HepG2 (cell line): ENCODE measurements around the gene DRD3. TPM values are rescaled to one million over a fixed set of nuclear protein-coding genes. Genes with fewer than 3 reads are reported as not detected.

ENCODE experiments used
- ATAC-seq: fragments of 200-7000 bp; cut with Tn5 transposase; 3 replicates; pipeline ENCODE4 v1.9.1; 2020; ENCODE audit warnings: mild to moderate bottlenecking, moderate library complexity
- BruUV-seq: library from RNA; stranded (reverse); fragments of 400-500 nt; replicated peaks from 2 replicates; lab custom pipeline; 2021; lab: Mats Ljungman, UMichigan
- CTCF ChIA-PET: fragments of 300-600 bp; formaldehyde crosslinking; extraction: SDS; loops from one replicate; lab custom pipeline; 2021; ENCODE audit warnings: low total read pairs, inconsistent platforms, low intra/inter-chr PET ratio; lab: Yijun Ruan, JAX
- POLR2A ChIA-PET: fragments of 350-600 bp; sonication (Branson Sonifier 250); formaldehyde crosslinking; loops from one replicate; lab custom pipeline; 2020; ENCODE audit warnings: antibody characterized with exemption, inconsistent platforms; lab: Yijun Ruan, JAX
- DNase-seq: peaks from one replicate; pipeline ENCODE4 v3.0.0-alpha.2; 2015; ENCODE audit warnings: low spot score
- FAIRE-seq: peaks from 3 replicates; lab custom pipeline; 2011; peaks lifted over from hg19 to GRCh38; lab: Jason Lieb, UNC
- H2AFZ ChIP-seq: one replicate; pipeline ENCODE4 v1.6.1; 2011; ENCODE audit warnings: low read length, inconsistent platforms
- H3K27ac ChIP-seq: fragments of 300-600 bp; 3 replicates; pipeline ENCODE4 v1.8.0; 2011; ENCODE audit warnings: mixed run types, mild to moderate bottlenecking, mixed read lengths, low read length, inconsistent platforms; ENCODE audit not compliant: insufficient read depth; ENCODE audit errors: extremely low read length
- H3K27me3 ChIP-seq, 2 experiments: fragments of 200-600 bp in 1 of 2; 2 replicates in 1 of 2; 3 replicates in 1 of 2; pipeline versions ENCODE4 v1.6.0 to v1.8.0; 2011; ENCODE audit warnings: low read length in 2 of 2, mild to moderate bottlenecking in 2 of 2, moderate library complexity in 2 of 2, inconsistent platforms in 1 of 2; ENCODE audit not compliant: insufficient read depth in 2 of 2, control insufficient read depth in 1 of 2
- H3K36me3 ChIP-seq, 2 experiments: fragments of 200-600 bp in 1 of 2; replicated peaks in 1 of 2; 2 replicates in 1 of 2; 3 replicates in 1 of 2; pipeline versions ENCODE4 v1.5.1 to v1.8.0; 2011; ENCODE audit warnings: low read length in 2 of 2, inconsistent platforms in 1 of 2; ENCODE audit not compliant: insufficient read depth in 2 of 2, control insufficient read depth in 1 of 2
- H3K4me1 ChIP-seq: 2 replicates; pipeline ENCODE4 v1.5.1; 2012; ENCODE audit warnings: low read length, inconsistent platforms; ENCODE audit not compliant: insufficient read depth
- H3K4me2 ChIP-seq: 2 replicates; pipeline ENCODE4 v1.6.0; 2011; ENCODE audit warnings: low read depth, low read length, inconsistent platforms
- H3K4me3 ChIP-seq, 3 experiments: fragments of 200-600 bp in 1 of 3; sonication (generic), shearing (Covaris generic) in 1 of 3; replicated peaks in 1 of 3; 2 replicates each; pipeline ENCODE4 v1.5.1; 2011 to 2016; ENCODE audit warnings: low read length in 3 of 3, inconsistent platforms in 2 of 3, low read depth in 2 of 3, mild to moderate bottlenecking in 2 of 3, control low read depth in 1 of 3, mixed read lengths in 1 of 3; ENCODE audit not compliant: insufficient read depth in 1 of 3
- H3K79me2 ChIP-seq: one replicate; pipeline ENCODE4 v1.6.1; 2011; ENCODE audit warnings: low read length, inconsistent platforms; ENCODE audit not compliant: insufficient read depth
- H3K9ac ChIP-seq: 2 replicates; pipeline ENCODE4 v1.6.0; 2011; ENCODE audit warnings: mild to moderate bottlenecking, low read depth, low read length, inconsistent platforms; ENCODE audit not compliant: insufficient read depth
- H3K9me3 ChIP-seq: 2 replicates; pipeline ENCODE4 v1.5.1; 2012; ENCODE audit warnings: mild to moderate bottlenecking, low read length
- H4K20me1 ChIP-seq: 2 replicates; pipeline ENCODE4 v1.6.0; 2011; ENCODE audit warnings: inconsistent platforms, mild to moderate bottlenecking, low read length, moderate library complexity; ENCODE audit not compliant: insufficient read depth
- AHDC1 ChIP-seq: sonication (generic); formaldehyde crosslinking; IDR thresholded peaks from 2 replicates; pipeline ENCODE4 v1.5.1; 2020; ENCODE audit warnings: mild to moderate bottlenecking, missing genetic modification reagents, borderline replicate concordance
- ATF7 ChIP-seq, 2 experiments: fragments of 450-650 bp in 1 of 2; sonication (generic) in 1 of 2; formaldehyde crosslinking in 1 of 2; IDR thresholded peaks; 2 replicates each; pipeline versions ENCODE4 v1.4.0 to v1.6.1; 2016 to 2020; ENCODE audit warnings: antibody characterized with exemption in 1 of 2, mild to moderate bottlenecking in 1 of 2, missing genetic modification reagents in 1 of 2
- MEIS2 ChIP-seq: sonication (generic); formaldehyde crosslinking; IDR thresholded peaks from 2 replicates; pipeline ENCODE4 v1.9.0; 2021; ENCODE audit warnings: mild to moderate bottlenecking, missing genetic modification reagents
- NR2F2 ChIP-seq: IDR thresholded peaks from 2 replicates; pipeline ENCODE4 v1.6.1; 2012; ENCODE audit warnings: low read depth, inconsistent platforms, borderline replicate concordance
- SKI ChIP-seq: fragments of 450-650 bp; IDR thresholded peaks from one replicate; pipeline ENCODE4 v1.6.1; 2018; ENCODE audit warnings: mild to moderate bottlenecking; ENCODE audit not compliant: partially characterized antibody
- ZBTB42 ChIP-seq: sonication (generic); formaldehyde crosslinking; IDR thresholded peaks from 2 replicates; pipeline ENCODE4 v1.5.0; 2020; ENCODE audit warnings: mild to moderate bottlenecking, missing genetic modification reagents
- ZNF546 ChIP-seq: sonication (generic); formaldehyde crosslinking; conservative IDR thresholded peaks from 2 replicates; pipeline ENCODE4 v1.8.1; 2023; ENCODE audit warnings: mild to moderate bottlenecking, missing genetic modification reagents
- ZNF629 ChIP-seq: sonication (generic); formaldehyde crosslinking; conservative IDR thresholded peaks from 2 replicates; pipeline ENCODE4 v1.5.0; 2020; ENCODE audit warnings: missing genetic modification reagents
- WGBS: methylation state at CpG from one replicate; pipeline ENCODE4 v1.1.6; 2017; ENCODE audit warnings: low lambda C conversion rate; 5-methylcytosine and 5-hydroxymethylcytosine counted together
- in situ Hi-C: cut with HindIII; loops from 2 replicates; pipeline ENCODE4 v1.10.0; 2017; ENCODE audit warnings: low pct_unique_long_range_greater_than_20kb; ENCODE audit not compliant: extremely low pct_ligation_motif_present
- intact Hi-C: fragments of 100-400 bp; cut with micrococcal nuclease; formaldehyde crosslinking; loops from one replicate; pipeline ENCODE4 v1.10.0; 2022; ENCODE audit not compliant: unreplicated experiment
- polyA plus RNA-seq, 8 experiments: library from polyadenylated mRNA; depleted of rRNA in 3 of 8; stranded (reverse) in 7 of 8; unstranded in 1 of 8; fragments of >200 nt; fragmentation: Illumina TruSeq in 4 of 8; extraction: Trizol in 4 of 8; gene quantifications; 2 replicates each; pipeline versions ENCODE4 v1.2.1 to v1.2.3, GENCODE V29; 2011 to 2016; ENCODE audit warnings: low read depth in 4 of 8, missing spikeins in 1 of 8, mixed read lengths in 1 of 8; ENCODE audit not compliant: insufficient read depth in 1 of 8
- total RNA-seq, 5 experiments: library from RNA; depleted of rRNA; stranded (reverse); fragments of >200 nt; fragmentation: Illumina TruSeq; extraction: Trizol; gene quantifications; 2 replicates each; pipeline ENCODE4 v1.2.3, GENCODE V29; 2016; ENCODE audit warnings: low read depth in 1 of 5
- TF ChIP-seq, protein P1 (sequence below): sonication (generic); formaldehyde crosslinking; IDR thresholded peaks from 2 replicates; pipeline ENCODE4 v1.5.0; 2020; ENCODE audit warnings: missing genetic modification reagents, mild to moderate bottlenecking, borderline replicate concordance
- TF ChIP-seq, protein P2 (sequence below): sonication (generic); formaldehyde crosslinking; IDR thresholded peaks from one replicate; pipeline ENCODE4 v1.5.1; 2020; ENCODE audit warnings: mild to moderate bottlenecking, missing genetic modification reagents; ENCODE audit errors: not compliant biosample characterization

Gene DRD3
- total and polyA plus RNA-seq, 2 of the 13 experiments (the other 11 are each of a cell fraction or from before 2014, with no cell fraction given), result not detected

GRCh38 chr3:114119776-114120175 is 59.1 kb downstream of the DRD3 start:
- Histone ChIP-seq H3K36me3 (no peaks in the 10 kb centered on the region), H3K4me2 (no peak overlapping the region), H3K27ac (no peak overlapping the region), H3K27me3 (peaks cover 0 to 4% of the 10 kb centered on the region in 2 experiments; a peak in 2 of 5 replicates), H4K20me1 (no peaks in the 10 kb centered on the region), H3K4me1 (no peaks in the 10 kb centered on the region), H3K9ac (no peak overlapping the region), H3K9me3 (no peaks in the 10 kb centered on the region), H3K79me2 (no peaks in the 10 kb centered on the region), H3K4me3 (no peak overlapping the region), H2AFZ (no peak overlapping the region)
- POLR2A ChIA-PET, result no interaction called here
- BruUV-seq, result no TSS peak
- WGBS, result 0% methylated on average over 1 of the region's 1 CpG
- intact Hi-C loops, result no loop called here
- DNase-seq, result no peak
- in situ Hi-C loops, result no loop called here
- no peak for FAIRE-seq
- no peak for ATAC-seq
- CTCF ChIA-PET, result no interaction called here
- TF ChIP-seq AHDC1 (CRISPR knock-in tag) (no peak), ZNF546 (CRISPR knock-in tag) (no peak), NR2F2 (no peak), MEIS2 (CRISPR knock-in tag) (no peak), SKI (no peak), ZBTB42 (CRISPR knock-in tag) (no peak), ATF7 (IDR thresholded peaks at IDR 0.05) (no peak), ATF7 (CRISPR knock-in tag; IDR thresholded peaks at IDR 0.05) (no peak), ZNF629 (CRISPR knock-in tag) (no peak)
- TF ChIP-seq, protein P1, sequence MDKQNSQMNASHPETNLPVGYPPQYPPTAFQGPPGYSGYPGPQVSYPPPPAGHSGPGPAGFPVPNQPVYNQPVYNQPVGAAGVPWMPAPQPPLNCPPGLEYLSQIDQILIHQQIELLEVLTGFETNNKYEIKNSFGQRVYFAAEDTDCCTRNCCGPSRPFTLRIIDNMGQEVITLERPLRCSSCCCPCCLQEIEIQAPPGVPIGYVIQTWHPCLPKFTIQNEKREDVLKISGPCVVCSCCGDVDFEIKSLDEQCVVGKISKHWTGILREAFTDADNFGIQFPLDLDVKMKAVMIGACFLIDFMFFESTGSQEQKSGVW (CRISPR knock-in tag), result no peak
- TF ChIP-seq, protein P2, sequence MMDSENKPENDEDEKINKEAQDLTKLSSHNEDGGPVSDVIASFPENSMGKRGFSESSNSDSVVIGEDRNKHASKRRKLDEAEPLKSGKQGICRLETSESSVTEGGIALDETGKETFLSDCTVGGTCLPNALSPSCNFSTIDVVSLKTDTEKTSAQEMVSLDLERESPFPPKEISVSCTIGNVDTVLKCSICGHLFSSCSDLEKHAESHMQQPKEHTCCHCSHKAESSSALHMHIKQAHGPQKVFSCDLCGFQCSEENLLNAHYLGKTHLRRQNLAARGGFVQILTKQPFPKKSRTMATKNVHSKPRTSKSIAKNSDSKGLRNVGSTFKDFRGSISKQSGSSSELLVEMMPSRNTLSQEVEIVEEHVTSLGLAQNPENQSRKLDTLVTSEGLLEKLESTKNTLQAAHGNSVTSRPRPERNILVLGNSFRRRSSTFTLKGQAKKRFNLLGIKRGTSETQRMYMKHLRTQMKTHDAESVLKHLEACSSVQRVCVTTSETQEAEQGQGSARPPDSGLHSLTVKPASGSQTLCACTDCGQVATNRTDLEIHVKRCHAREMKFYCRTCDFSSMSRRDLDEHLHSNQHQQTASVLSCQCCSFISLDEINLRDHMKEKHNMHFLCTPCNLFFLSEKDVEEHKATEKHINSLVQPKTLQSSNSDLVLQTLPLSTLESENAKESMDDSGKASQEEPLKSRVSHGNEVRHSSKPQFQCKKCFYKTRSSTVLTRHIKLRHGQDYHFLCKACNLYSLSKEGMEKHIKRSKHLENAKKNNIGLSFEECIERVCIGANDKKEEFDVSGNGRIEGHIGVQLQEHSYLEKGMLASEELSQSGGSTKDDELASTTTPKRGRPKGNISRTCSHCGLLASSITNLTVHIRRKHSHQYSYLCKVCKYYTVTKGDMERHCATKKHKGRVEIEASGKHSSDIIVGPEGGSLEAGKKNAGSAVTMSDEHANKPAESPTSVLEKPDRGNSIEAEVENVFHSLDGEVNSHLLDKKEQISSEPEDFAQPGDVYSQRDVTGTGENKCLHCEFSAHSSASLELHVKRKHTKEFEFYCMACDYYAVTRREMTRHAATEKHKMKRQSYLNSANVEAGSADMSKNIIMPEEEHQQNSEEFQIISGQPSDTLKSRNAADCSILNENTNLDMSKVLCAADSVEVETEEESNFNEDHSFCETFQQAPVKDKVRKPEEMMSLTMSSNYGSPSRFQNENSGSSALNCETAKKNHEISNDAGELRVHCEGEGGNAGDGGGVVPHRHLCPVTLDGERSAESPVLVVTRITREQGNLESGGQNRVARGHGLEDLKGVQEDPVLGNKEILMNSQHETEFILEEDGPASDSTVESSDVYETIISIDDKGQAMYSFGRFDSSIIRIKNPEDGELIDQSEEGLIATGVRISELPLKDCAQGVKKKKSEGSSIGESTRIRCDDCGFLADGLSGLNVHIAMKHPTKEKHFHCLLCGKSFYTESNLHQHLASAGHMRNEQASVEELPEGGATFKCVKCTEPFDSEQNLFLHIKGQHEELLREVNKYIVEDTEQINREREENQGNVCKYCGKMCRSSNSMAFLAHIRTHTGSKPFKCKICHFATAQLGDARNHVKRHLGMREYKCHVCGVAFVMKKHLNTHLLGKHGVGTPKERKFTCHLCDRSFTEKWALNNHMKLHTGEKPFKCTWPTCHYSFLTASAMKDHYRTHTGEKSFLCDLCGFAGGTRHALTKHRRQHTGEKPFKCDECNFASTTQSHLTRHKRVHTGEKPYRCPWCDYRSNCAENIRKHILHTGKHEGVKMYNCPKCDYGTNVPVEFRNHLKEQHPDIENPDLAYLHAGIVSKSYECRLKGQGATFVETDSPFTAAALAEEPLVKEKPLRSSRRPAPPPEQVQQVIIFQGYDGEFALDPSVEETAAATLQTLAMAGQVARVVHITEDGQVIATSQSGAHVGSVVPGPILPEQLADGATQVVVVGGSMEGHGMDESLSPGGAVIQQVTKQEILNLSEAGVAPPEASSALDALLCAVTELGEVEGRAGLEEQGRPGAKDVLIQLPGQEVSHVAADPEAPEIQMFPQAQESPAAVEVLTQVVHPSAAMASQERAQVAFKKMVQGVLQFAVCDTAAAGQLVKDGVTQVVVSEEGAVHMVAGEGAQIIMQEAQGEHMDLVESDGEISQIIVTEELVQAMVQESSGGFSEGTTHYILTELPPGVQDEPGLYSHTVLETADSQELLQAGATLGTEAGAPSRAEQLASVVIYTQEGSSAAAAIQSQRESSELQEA (CRISPR knock-in tag), result no peak
